K562 (cell line): ENCODE data around the gene PHLDA3. TPM values are rescaled to one million over a fixed set of nuclear protein-coding genes. Genes with fewer than 3 reads are reported as not detected.

Source experiments
- ATAC-seq: fragments of 200-7000 bp; cut with Tn5 transposase; 3 replicates; pipeline ENCODE4 v1.9.1; 2020; ENCODE audit warnings: moderate library complexity
- BruUV-seq: library from RNA; stranded (reverse); fragments of 400-500 nt; replicated peaks from 2 replicates; lab custom pipeline; 2021; lab: Mats Ljungman, UMichigan
- CTCF ChIA-PET: fragments of 300-600 bp; formaldehyde crosslinking; extraction: SDS; loops from one replicate; lab custom pipeline; 2021; ENCODE audit warnings: low intra/inter-chr PET ratio; lab: Yijun Ruan, JAX
- POLR2A ChIA-PET: fragments of 300-600, 350-650 bp; sonication (Branson Sonifier 250); formaldehyde crosslinking; extraction: SDS; loops from one replicate; lab custom pipeline; 2021; ENCODE audit warnings: antibody characterized with exemption, inconsistent platforms; lab: Yijun Ruan, JAX
- DNase-seq, 4 experiments: peaks; one replicate each; pipeline versions ENCODE4 v3.0.0 to v3.0.0-alpha.2; 2011 to 2018; ENCODE audit warnings: low spot score in 3 of 4, mixed read lengths in 3 of 4; ENCODE audit errors: extremely low read depth in 1 of 4
- FAIRE-seq: peaks from 2 replicates; lab custom pipeline; 2011; peaks lifted over from hg19 to GRCh38; lab: Jason Lieb, UNC
- H2AFZ ChIP-seq: 2 replicates; pipeline ENCODE4 v1.6.0; 2011; ENCODE audit warnings: low read depth, low read length, control low read depth, inconsistent platforms
- H3K27ac ChIP-seq: fragments of 200-600 bp; 3 replicates; pipeline ENCODE4 v1.8.0; 2011; ENCODE audit warnings: low read depth, mild to moderate bottlenecking, control low read depth, inconsistent platforms, low read length, moderate library complexity, mixed read lengths; ENCODE audit errors: extremely low read depth
- H3K27me3 ChIP-seq, 2 experiments: fragments of 300-600 bp in 1 of 2; 2 replicates in 1 of 2; 3 replicates in 1 of 2; pipeline versions ENCODE4 v1.6.0 to v1.8.0; 2011; ENCODE audit warnings: inconsistent platforms in 2 of 2, low read length in 2 of 2, mild to moderate bottlenecking in 1 of 2, mixed read lengths in 1 of 2, moderate library complexity in 1 of 2; ENCODE audit not compliant: control insufficient read depth in 2 of 2, insufficient read depth in 2 of 2
- H3K36me3 ChIP-seq: fragments of 300-600 bp; 3 replicates; pipeline ENCODE4 v1.8.0; 2011; ENCODE audit warnings: mild to moderate bottlenecking, low read length, inconsistent platforms; ENCODE audit not compliant: control insufficient read depth, insufficient read depth
- H3K4me1 ChIP-seq, 2 experiments: fragments of 200-600 bp in 1 of 2; replicated peaks in 1 of 2; 2 replicates in 1 of 2; 3 replicates in 1 of 2; pipeline versions ENCODE4 v1.5.1 to v1.8.0; 2011; ENCODE audit warnings: inconsistent platforms in 2 of 2, low read length in 2 of 2, mild to moderate bottlenecking in 1 of 2, mixed read lengths in 1 of 2, moderate library complexity in 1 of 2; ENCODE audit not compliant: control insufficient read depth in 2 of 2, insufficient read depth in 2 of 2
- H3K4me2 ChIP-seq: 2 replicates; pipeline ENCODE4 v1.6.1; 2011; ENCODE audit warnings: low read length, control low read depth, inconsistent platforms, mixed read lengths; ENCODE audit not compliant: insufficient read depth
- H3K4me3 ChIP-seq: fragments of 200-600 bp; sonication (generic), shearing (Covaris generic); 2 replicates; pipeline ENCODE4 v1.5.1; 2016; ENCODE audit warnings: control low read depth, inconsistent platforms
- H3K79me2 ChIP-seq: fragments of 200-600 bp; 3 replicates; pipeline ENCODE4 v1.8.0; 2011; ENCODE audit warnings: low read length, inconsistent platforms; ENCODE audit not compliant: control insufficient read depth, insufficient read depth
- H3K9ac ChIP-seq, 2 experiments: 2 replicates each; pipeline versions ENCODE4 v1.6.0 to v1.6.1; 2011; ENCODE audit warnings: low read depth in 2 of 2, low read length in 2 of 2, control low read depth in 1 of 2, inconsistent platforms in 1 of 2, mild to moderate bottlenecking in 1 of 2, mixed read lengths in 1 of 2; ENCODE audit not compliant: insufficient read depth in 1 of 2
- H3K9me1 ChIP-seq: one replicate; pipeline ENCODE4 v1.6.0; 2011; ENCODE audit warnings: inconsistent platforms, mild to moderate bottlenecking, low read length, moderate library complexity; ENCODE audit not compliant: control insufficient read depth, insufficient read depth
- H3K9me3 ChIP-seq: replicated peaks from 2 replicates; pipeline ENCODE4 v1.5.1; 2011; ENCODE audit warnings: low read depth, low read length, inconsistent platforms; ENCODE audit not compliant: control insufficient read depth, insufficient read depth
- H4K20me1 ChIP-seq: replicated peaks from 2 replicates; pipeline ENCODE4 v1.6.1; 2011; ENCODE audit warnings: low read length, inconsistent platforms, mixed read lengths; ENCODE audit not compliant: control insufficient read depth, insufficient read depth
- ATF7 ChIP-seq: fragments of 450-650 bp; IDR thresholded peaks from 2 replicates; pipeline ENCODE4 v1.7.1; 2014; ENCODE audit warnings: mild to moderate bottlenecking, moderate library complexity
- CHD4 ChIP-seq: fragments of 200-600 bp; sonication (generic); IDR thresholded peaks from 3 replicates; pipeline ENCODE4 v1.6.1; 2012; ENCODE audit warnings: low read depth, mild to moderate bottlenecking, mixed read lengths, low read length, inconsistent platforms; ENCODE audit not compliant: insufficient read depth, insufficient replicate concordance, poor library complexity, severe bottlenecking
- E2F6 ChIP-seq, 2 experiments: IDR thresholded peaks; 2 replicates each; pipeline ENCODE4 v1.6.1; 2011; ENCODE audit warnings: borderline replicate concordance in 1 of 2, control low read depth in 1 of 2, low read depth in 1 of 2, low read length in 1 of 2, mild to moderate bottlenecking in 1 of 2, mixed read lengths in 1 of 2, moderate library complexity in 1 of 2; ENCODE audit not compliant: insufficient read depth in 1 of 2, insufficient read length in 1 of 2, poor library complexity in 1 of 2, severe bottlenecking in 1 of 2; ENCODE audit errors: extremely low read depth in 1 of 2
- NR2C2 ChIP-seq, 2 experiments: fragments of 200-800 bp in 1 of 2; sonication (Bioruptor generic) in 1 of 2; sonication (generic) in 1 of 2; formaldehyde crosslinking in 1 of 2; IDR thresholded peaks; 2 replicates each; pipeline versions ENCODE4 v1.6.1 to v1.8.0; 2016 to 2022; ENCODE audit warnings: mild to moderate bottlenecking in 1 of 2, missing compliant biosample characterization in 1 of 2, missing genetic modification characterization in 1 of 2, missing genetic modification reagents in 1 of 2
- NRF1 ChIP-seq, 2 experiments: fragments of 450-650 bp; IDR thresholded peaks in 1 of 2; conservative IDR thresholded peaks in 1 of 2; 2 replicates each; pipeline ENCODE4 v1.6.1; 2014; ENCODE audit warnings: mild to moderate bottlenecking in 2 of 2
- PRDM10 ChIP-seq: fragments of 450-650 bp; IDR thresholded peaks from 2 replicates; pipeline ENCODE4 v1.6.1; 2018; ENCODE audit not compliant: partially characterized antibody
- TBL1XR1 ChIP-seq, 2 experiments: IDR thresholded peaks; 2 replicates each; pipeline ENCODE4 v1.6.1; 2012; ENCODE audit warnings: improper control_type of control experiment in 2 of 2, low read length in 2 of 2, mild to moderate bottlenecking in 1 of 2
- U2AF1 ChIP-seq: fragments of 200-400 bp; formaldehyde crosslinking; optimal IDR thresholded peaks from 2 replicates; pipeline ENCODE3; 2017; ENCODE audit warnings: mild to moderate bottlenecking, low read depth, low read length, moderate library complexity
- XRCC3 ChIP-seq: fragments of 450-650 bp; IDR thresholded peaks from 2 replicates; pipeline ENCODE4 v1.6.1; 2017; ENCODE audit warnings: mild to moderate bottlenecking, moderate library complexity
- ZBTB2 ChIP-seq: fragments of 450-650 bp; IDR thresholded peaks from 2 replicates; pipeline ENCODE4 v1.6.1; 2016; ENCODE audit warnings: antibody characterized with exemption
- ZNF764 ChIP-seq: fragments of 250-450 bp; sonication (Bioruptor Pico); IDR thresholded peaks from 2 replicates; pipeline ENCODE4 v1.4.0; 2020; ENCODE audit warnings: low read depth, mild to moderate bottlenecking, moderate library complexity
- WGBS: fragments of 100-300 bp; shearing (Covaris generic); methylation state at CpG from one replicate; pipeline ENCODE4 v1.1.6; 2016; ENCODE audit warnings: low coverage, mixed read lengths; ENCODE audit not compliant: insufficient coverage; ENCODE audit errors: missing lambda C conversion rate; 5-methylcytosine and 5-hydroxymethylcytosine counted together
- in situ Hi-C: fragments of 300-500 bp; cut with MboI; formaldehyde crosslinking; loops from 4 replicates; pipeline ENCODE4 v1.15.0; 2018; ENCODE audit warnings: inconsistent platforms, mixed read lengths
- intact Hi-C: fragments of 100-400 bp; cut with micrococcal nuclease; formaldehyde crosslinking; loops from 2 replicates; pipeline ENCODE4 v1.14.2; 2022
- polyA plus RNA-seq, 8 experiments: library from polyadenylated mRNA; depleted of rRNA in 4 of 8; stranded (reverse) in 5 of 8; unstranded in 3 of 8; fragments of >200 nt; fragmentation: Nextera tagmentation in 2 of 8; fragmentation: Illumina TruSeq in 1 of 8; extraction: Ambion mirVana in 2 of 8; extraction: Trizol in 1 of 8; gene quantifications; 2 replicates each; pipeline versions ENCODE4 v1.2.1 to v1.2.3, GENCODE V29; 2011 to 2014; ENCODE audit warnings: inconsistent platforms in 1 of 8, missing spikeins in 1 of 8
- total RNA-seq, 7 experiments: library from RNA; depleted of rRNA in 6 of 7; stranded (reverse); fragments of >200 nt in 6 of 7; fragmentation: Illumina TruSeq in 2 of 7; extraction: Trizol in 2 of 7; gene quantifications; 2 replicates each; pipeline versions ENCODE4 v1.2.1 to v1.2.3, GENCODE V29; 2011 to 2021; ENCODE audit warnings: low replicate concordance in 1 of 7
- TF ChIP-seq, protein P1 (sequence below): sonication (generic); formaldehyde crosslinking; IDR thresholded peaks from 2 replicates; pipeline ENCODE4 v1.4.0; 2020; ENCODE audit warnings: mild to moderate bottlenecking, missing genetic modification reagents

The PHLDA3 gene
- total and polyA plus RNA-seq, 9 of the 15 experiments (the other 6 are each of a cell fraction or from before 2014, with no cell fraction given): 0.11 to 0.27 TPM; not detected in 7

DNA sequence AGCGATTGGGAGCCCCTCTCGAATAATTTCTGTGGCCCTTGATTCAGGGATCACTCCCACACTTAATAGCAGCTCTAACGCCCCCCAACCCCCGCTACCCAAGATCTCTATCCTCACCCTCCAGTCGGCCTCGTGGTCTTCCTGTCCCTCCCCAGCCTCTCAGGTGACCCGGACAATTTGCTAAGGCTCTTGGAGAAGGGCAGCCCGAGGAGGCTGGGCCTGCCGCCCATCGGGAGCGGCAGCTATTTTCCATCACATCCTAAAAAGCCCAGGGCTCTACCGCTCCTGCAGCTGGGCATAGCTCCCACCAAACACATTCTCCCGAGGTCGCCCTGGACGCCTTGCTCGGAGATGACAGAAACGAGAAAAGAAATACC is 12.0 kb upstream of the PHLDA3 start:
- no TSS peak for BruUV-seq
- H3K27me3 ChIP-seq: peaks cover 0 to 13% of the 10 kb centered on the region in 2 experiments; a peak in 2 of 5 replicates
- POLR2A ChIA-PET: interaction anchor here (0.6 to 3.0 kb wide), 13 partner anchors 9 to 409 kb away, joined by 3 to 8 read pairs (median 3); no protein-coding TSS in a partner anchor
- H3K9me3 ChIP-seq: no peaks in the 10 kb centered on the region
- peak overlapping the region; percentile 77 for H3K4me2 ChIP-seq
- in situ Hi-C loops (no loop called here), intact Hi-C loops (loop anchor here (5.0 kb wide), 1 partner anchor 311 kb away; no protein-coding TSS in a partner anchor)
- WGBS: 8% methylated on average over 17 of the region's 17 CpGs
- CTCF ChIA-PET: interaction anchor here (0.6 to 7.7 kb wide), 10 partner anchors 26 to 1741 kb away, joined by 3 to 166 read pairs (median 9); partner anchors contain the start of gene CSRP1
- H3K9me1 ChIP-seq: peaks cover 4% of the 10 kb centered on the region
- H3K9ac ChIP-seq: peak overlapping the region; percentile 31 to 80; a peak in 3 of 4 replicates
- H4K20me1 ChIP-seq: no peaks in the 10 kb centered on the region; the same call in none of the 2 replicates
- DNase-seq (no peak), ATAC-seq (no peak), FAIRE-seq (no peak)
- H2AFZ ChIP-seq: peak overlapping the region; percentile 90
- H3K79me2 ChIP-seq: no peaks in the 10 kb centered on the region
- H3K4me3 ChIP-seq: peak overlapping the region; percentile 42
- no peaks in the 10 kb centered on the region for H3K36me3 ChIP-seq
- no peak overlapping the region for H3K27ac ChIP-seq
- peaks cover 20 to 25% of the 10 kb centered on the region in 2 experiments for H3K4me1 ChIP-seq
- TF ChIP-seq NR2C2 (CRISPR knock-in tag; IDR thresholded peaks at IDR 0.05): no peak
- no peak for TF ChIP-seq NR2C2 (tag; IDR thresholded peaks at IDR 0.05)
- peak in 1 of 2 experiments; percentile 2 for TF ChIP-seq E2F6 (IDR thresholded peaks at IDR 0.05; ENCODE audit: borderline replicate concordance in 1 of 2, extremely low read depth in 1 of 2, insufficient read depth in 1 of 2, insufficient read length in 1 of 2, low read depth in 1 of 2, low read length in 1 of 2, poor library complexity in 1 of 2, severe bottlenecking in 1 of 2)
- 0 out of 2 replicates have a peak, but pooled peaks have one; percentile 61 for TF ChIP-seq ZNF764 (CRISPR knock-in tag)
- TF ChIP-seq CHD4: no peak
- TF ChIP-seq NRF1 (conservative IDR thresholded peaks at IDR 0.05 in 1 of 2, IDR thresholded peaks at IDR 0.05 in 1 of 2): no peak
- no peak for TF ChIP-seq XRCC3
- no peak for TF ChIP-seq PRDM10
- no peak for TF ChIP-seq ATF7
- TF ChIP-seq U2AF1: no peak
- TF ChIP-seq, protein P1, sequence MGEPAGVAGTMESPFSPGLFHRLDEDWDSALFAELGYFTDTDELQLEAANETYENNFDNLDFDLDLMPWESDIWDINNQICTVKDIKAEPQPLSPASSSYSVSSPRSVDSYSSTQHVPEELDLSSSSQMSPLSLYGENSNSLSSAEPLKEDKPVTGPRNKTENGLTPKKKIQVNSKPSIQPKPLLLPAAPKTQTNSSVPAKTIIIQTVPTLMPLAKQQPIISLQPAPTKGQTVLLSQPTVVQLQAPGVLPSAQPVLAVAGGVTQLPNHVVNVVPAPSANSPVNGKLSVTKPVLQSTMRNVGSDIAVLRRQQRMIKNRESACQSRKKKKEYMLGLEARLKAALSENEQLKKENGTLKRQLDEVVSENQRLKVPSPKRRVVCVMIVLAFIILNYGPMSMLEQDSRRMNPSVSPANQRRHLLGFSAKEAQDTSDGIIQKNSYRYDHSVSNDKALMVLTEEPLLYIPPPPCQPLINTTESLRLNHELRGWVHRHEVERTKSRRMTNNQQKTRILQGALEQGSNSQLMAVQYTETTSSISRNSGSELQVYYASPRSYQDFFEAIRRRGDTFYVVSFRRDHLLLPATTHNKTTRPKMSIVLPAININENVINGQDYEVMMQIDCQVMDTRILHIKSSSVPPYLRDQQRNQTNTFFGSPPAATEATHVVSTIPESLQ (CRISPR knock-in tag): no peak
- no peak for TF ChIP-seq TBL1XR1 (IDR thresholded peaks at IDR 0.05; ENCODE audit: low read length in 2 of 2)
- TF ChIP-seq ZBTB2: no peak
